H1 (cell line): ENCODE results near the gene BRS3. TPM values are rescaled to one million over a fixed set of nuclear protein-coding genes. Genes with fewer than 3 reads are reported as not detected.

Source experiments
- CTCF ChIA-PET: fragments of 300-600 bp; sonication (Branson Sonifier 250); formaldehyde crosslinking; loops from one replicate; lab custom pipeline; 2021; ENCODE audit not compliant: partially characterized antibody; lab: Charles Lee
- POLR2A ChIA-PET: fragments of 300-600 bp; sonication (Branson Sonifier 250); formaldehyde crosslinking; loops from one replicate; lab custom pipeline; 2021; ENCODE audit warnings: inconsistent platforms; ENCODE audit not compliant: partially characterized antibody; lab: Charles Lee
- DNase-seq, 2 experiments: peaks; one replicate each; pipeline versions ENCODE4 v3.0.0 to v3.0.0-alpha.2; 2010 to 2022; ENCODE audit warnings: low spot score in 2 of 2, low read depth in 1 of 2, mixed read lengths in 1 of 2
- FAIRE-seq: peaks from 2 replicates; lab custom pipeline; 2011; peaks lifted over from hg19 to GRCh38; lab: Jason Lieb, UNC
- H2AFZ ChIP-seq: 2 replicates; pipeline ENCODE4 v1.8.1; 2012; ENCODE audit warnings: low read length, inconsistent platforms
- H2AK5ac ChIP-seq: 2 replicates; pipeline ENCODE4 v1.6.1; 2013; ENCODE audit warnings: low read depth, low read length
- H2BK120ac ChIP-seq: replicated peaks from 2 replicates; pipeline ENCODE3; 2013; ENCODE audit warnings: low read depth, low read length, inconsistent platforms
- H2BK12ac ChIP-seq: 2 replicates; pipeline ENCODE4 v1.6.1; 2013; ENCODE audit warnings: low read depth, low read length
- H2BK15ac ChIP-seq: 2 replicates; pipeline ENCODE4 v1.6.1; 2013; ENCODE audit warnings: low read length
- H2BK20ac ChIP-seq: 2 replicates; pipeline ENCODE4 v1.6.1; 2013; ENCODE audit warnings: low read length
- H2BK5ac ChIP-seq: 2 replicates; pipeline ENCODE4 v1.6.1; 2013; ENCODE audit warnings: low read depth, low read length
- H3K14ac ChIP-seq: 2 replicates; pipeline ENCODE4 v1.6.1; 2013; ENCODE audit warnings: inconsistent platforms; ENCODE audit not compliant: insufficient read length
- H3K18ac ChIP-seq: 2 replicates; pipeline ENCODE4 v1.6.1; 2013; ENCODE audit warnings: low read length; ENCODE audit errors: extremely low read depth
- H3K23ac ChIP-seq: 2 replicates; pipeline ENCODE4 v1.6.1; 2013; ENCODE audit warnings: inconsistent platforms; ENCODE audit not compliant: insufficient read length
- H3K23me2 ChIP-seq: 2 replicates; pipeline ENCODE4 v1.6.1; 2013; ENCODE audit warnings: low read depth, low read length
- H3K27ac ChIP-seq: 2 replicates; pipeline ENCODE4 v1.6.1; 2011; ENCODE audit warnings: low read depth, low read length, inconsistent platforms
- H3K27me3 ChIP-seq, 4 experiments: replicated peaks in 1 of 4; 1 replicate in 1 of 4; 2 replicates in 3 of 4; pipeline versions ENCODE4 v1.6.1 to v1.8.1; 2011 to 2013; ENCODE audit warnings: low read length in 3 of 4, mild to moderate bottlenecking in 3 of 4, inconsistent platforms in 2 of 4, mixed read lengths in 2 of 4, moderate library complexity in 1 of 4; ENCODE audit not compliant: control insufficient read depth in 3 of 4, insufficient read depth in 3 of 4; ENCODE audit errors: extremely low read depth in 1 of 4
- H3K36me3 ChIP-seq, 4 experiments: 2 replicates each; pipeline versions ENCODE4 v1.6.1 to v1.8.1; 2011 to 2013; ENCODE audit warnings: mild to moderate bottlenecking in 4 of 4, low read length in 3 of 4, moderate library complexity in 2 of 4, control low read depth in 1 of 4, inconsistent platforms in 1 of 4; ENCODE audit not compliant: insufficient read depth in 4 of 4, control insufficient read depth in 2 of 4
- H3K4ac ChIP-seq: replicated peaks from 2 replicates; pipeline ENCODE3; 2013; ENCODE audit warnings: low read length, low read depth, mixed read lengths, inconsistent platforms; ENCODE audit not compliant: insufficient read length
- H3K4me1 ChIP-seq, 4 experiments: replicated peaks in 1 of 4; 1 replicate in 1 of 4; 2 replicates in 3 of 4; pipeline versions ENCODE4 v1.6.1 to v1.8.1; 2011 to 2013; ENCODE audit warnings: low read length in 3 of 4, inconsistent platforms in 2 of 4, mixed read lengths in 1 of 4; ENCODE audit not compliant: insufficient read depth in 4 of 4, control insufficient read depth in 3 of 4
- H3K4me2 ChIP-seq, 2 experiments: 2 replicates each; pipeline versions ENCODE4 v1.6.1 to v1.8.1; 2011 to 2013; ENCODE audit warnings: low read depth in 2 of 2, low read length in 2 of 2, control low read depth in 1 of 2, inconsistent platforms in 1 of 2, mild to moderate bottlenecking in 1 of 2; ENCODE audit not compliant: insufficient read depth in 1 of 2
- H3K4me3 ChIP-seq, 4 experiments: fragments of 200-600, 300-600 bp in 1 of 4; sonication (generic), shearing (Covaris generic), sonication (Bioruptor Twin) in 1 of 4; 2 replicates each; pipeline versions ENCODE4 v1.5.1 to v1.8.1; 2011 to 2016; ENCODE audit warnings: low read length in 4 of 4, low read depth in 3 of 4, control low read depth in 2 of 4, inconsistent platforms in 2 of 4, mild to moderate bottlenecking in 2 of 4, mixed read lengths in 1 of 4, moderate library complexity in 1 of 4; ENCODE audit not compliant: insufficient read depth in 2 of 4; ENCODE audit errors: extremely low read depth in 1 of 4
- H3K56ac ChIP-seq: replicated peaks from 2 replicates; pipeline ENCODE3; 2013; ENCODE audit warnings: low read depth, mild to moderate bottlenecking, mixed read lengths, low read length, inconsistent platforms; ENCODE audit not compliant: insufficient read length
- H3K79me1 ChIP-seq: 2 replicates; pipeline ENCODE4 v1.6.1; 2013; ENCODE audit warnings: low read depth, low read length, control low read depth
- H3K79me2 ChIP-seq, 2 experiments: 2 replicates each; pipeline versions ENCODE4 v1.6.1 to v1.8.1; 2012 to 2013; ENCODE audit warnings: low read length in 2 of 2, mild to moderate bottlenecking in 2 of 2, inconsistent platforms in 1 of 2; ENCODE audit not compliant: insufficient read depth in 2 of 2, control insufficient read depth in 1 of 2
- H3K9ac ChIP-seq, 4 experiments: replicated peaks in 1 of 4; 1 replicate in 1 of 4; 2 replicates in 3 of 4; pipeline versions ENCODE4 v1.6.1 to v1.8.1; 2011 to 2013; ENCODE audit warnings: low read depth in 3 of 4, low read length in 3 of 4, control low read depth in 2 of 4, mild to moderate bottlenecking in 2 of 4, moderate library complexity in 2 of 4, inconsistent platforms in 1 of 4; ENCODE audit errors: extremely low read depth in 1 of 4
- H3K9me3 ChIP-seq, 2 experiments: 2 replicates each; pipeline versions ENCODE4 v1.6.1 to v1.8.1; 2012 to 2013; ENCODE audit warnings: mild to moderate bottlenecking in 2 of 2, moderate library complexity in 2 of 2, control low read depth in 1 of 2, inconsistent platforms in 1 of 2, low read depth in 1 of 2, low read length in 1 of 2, mixed read lengths in 1 of 2; ENCODE audit not compliant: insufficient read depth in 2 of 2
- H4K20me1 ChIP-seq, 2 experiments: replicated peaks in 1 of 2; 2 replicates each; pipeline versions ENCODE3 to v1.8.1; 2011 to 2013; ENCODE audit warnings: inconsistent platforms in 2 of 2, low read length in 2 of 2, mild to moderate bottlenecking in 1 of 2; ENCODE audit not compliant: insufficient read depth in 2 of 2, control insufficient read depth in 1 of 2
- H4K5ac ChIP-seq: 2 replicates; pipeline ENCODE4 v1.6.1; 2013; ENCODE audit warnings: low read length, low read depth, mixed read lengths, inconsistent platforms; ENCODE audit not compliant: insufficient read length
- H4K8ac ChIP-seq: 2 replicates; pipeline ENCODE4 v1.8.0; 2013; ENCODE audit warnings: mild to moderate bottlenecking, moderate library complexity, low read length, inconsistent platforms; ENCODE audit not compliant: insufficient read depth; ENCODE audit errors: extremely low read depth
- H4K91ac ChIP-seq: replicated peaks from 2 replicates; pipeline ENCODE3; 2013; ENCODE audit warnings: low read length, mixed read lengths, inconsistent platforms; ENCODE audit not compliant: insufficient read length
- BRCA1 ChIP-seq: IDR thresholded peaks from 2 replicates; pipeline ENCODE4 v1.6.1; 2012; ENCODE audit warnings: low read depth, low read length, improper control_type of control experiment
- GTF2F1 ChIP-seq: IDR thresholded peaks from 2 replicates; pipeline ENCODE4 v1.6.1; 2012; ENCODE audit warnings: low read depth, low read length, improper control_type of control experiment, borderline replicate concordance
- MAFK ChIP-seq: IDR thresholded peaks from 2 replicates; pipeline ENCODE4 v1.6.1; 2012; ENCODE audit warnings: low read depth, mild to moderate bottlenecking, improper control_type of control experiment, low read length
- NRF1 ChIP-seq: IDR thresholded peaks from 2 replicates; pipeline ENCODE4 v1.6.1; 2011; ENCODE audit warnings: mild to moderate bottlenecking, low read depth, low read length, improper control_type of control experiment
- POU5F1 ChIP-seq: IDR thresholded peaks from 2 replicates; pipeline ENCODE4 v1.6.1; 2011; ENCODE audit warnings: low read depth, mild to moderate bottlenecking, low read length, moderate library complexity
- YY1 ChIP-seq: IDR thresholded peaks from 2 replicates; pipeline ENCODE4 v1.6.1; 2011; ENCODE audit warnings: low read depth, mild to moderate bottlenecking, low read length
- WGBS, 2 experiments: shearing (Covaris generic) in 1 of 2; methylation state at CpG; one replicate each; pipeline versions ENCODE4 v1.1.6 to v1.1.7; 2013 to 2015; ENCODE audit warnings: low lambda C conversion rate in 2 of 2, mixed read lengths in 2 of 2, inconsistent platforms in 1 of 2, low coverage in 1 of 2, missing lambda C conversion rate in 1 of 2; ENCODE audit not compliant: insufficient replicate concordance in 2 of 2, insufficient coverage in 1 of 2, insufficient read length in 1 of 2; ENCODE audit errors: extremely low coverage in 1 of 2, missing lambda C conversion rate in 1 of 2; 5-methylcytosine and 5-hydroxymethylcytosine counted together
- polyA plus RNA-seq, 7 experiments: library from polyadenylated mRNA; depleted of rRNA in 3 of 7; stranded (reverse) in 5 of 7; unstranded in 2 of 7; fragments of >200 nt in 5 of 7; fragments of 200-250 nt in 2 of 7; gene quantifications; 1 replicate in 5 of 7; 2 replicates in 1 of 7; 4 replicates in 1 of 7; pipeline versions ENCODE4 v1.2.1 to v1.2.3, GENCODE V29; 2011 to 2013; ENCODE audit warnings: missing spikeins in 2 of 7, mixed read lengths in 2 of 7
- total RNA-seq: library from RNA; stranded (reverse); fragmentation: NEBNext Ultra II Directional; extraction: Animal tissue kit (Norgen Biotek cat#: 25700); gene quantifications from 2 replicates; pipeline ENCODE4 v1.2.1, GENCODE V29; 2021

The BRS3 gene
- total and polyA plus RNA-seq, 2 of the 8 experiments (the other 6 are each of a cell fraction or from before 2014, with no cell fraction given) = not detected

GRCh38 chrX:136452614-136453013, 35.1 kb upstream of the BRS3 start:
- WGBS, 2 experiments = 86% methylated on average over 1 of the region's 5 CpGs; no CpG with 5 or more reads in 1 of the 2 experiments
- H4K91ac ChIP-seq = no peak overlapping the region
- H3K56ac ChIP-seq = no peak overlapping the region
- H4K8ac ChIP-seq = no peak overlapping the region
- no peak overlapping the region for H2AK5ac ChIP-seq
- H2BK20ac ChIP-seq = no peak overlapping the region
- H3K23me2 ChIP-seq = no peaks in the 10 kb centered on the region
- no peaks in the 10 kb centered on the region for H3K36me3 ChIP-seq
- H2BK12ac ChIP-seq = no peak overlapping the region
- CTCF ChIA-PET = no interaction called here
- H3K79me1 ChIP-seq = no peaks in the 10 kb centered on the region
- POLR2A ChIA-PET = no interaction called here
- H2BK15ac ChIP-seq = no peak overlapping the region
- H3K4me3 ChIP-seq = no peak overlapping the region
- H3K27ac ChIP-seq = no peak overlapping the region
- no peaks in the 10 kb centered on the region for H3K4me1 ChIP-seq
- no peaks in the 10 kb centered on the region for H3K79me2 ChIP-seq
- no peak overlapping the region for H3K14ac ChIP-seq
- no peaks in the 10 kb centered on the region for H3K27me3 ChIP-seq
- no peak overlapping the region for H2AFZ ChIP-seq
- no peak for FAIRE-seq
- TF ChIP-seq BRCA1 = no peak
- TF ChIP-seq YY1 = no peak
- TF ChIP-seq GTF2F1 = no peak
- no peak for TF ChIP-seq MAFK
- TF ChIP-seq NRF1 = no peak
- no peak for TF ChIP-seq POU5F1
- no peaks in the 10 kb centered on the region for H3K9me3 ChIP-seq
- H3K18ac ChIP-seq = no peak overlapping the region
- no peak overlapping the region for H3K4ac ChIP-seq
- H4K20me1 ChIP-seq = no peaks in the 10 kb centered on the region
- no peak overlapping the region for H4K5ac ChIP-seq
- H3K9ac ChIP-seq = no peak overlapping the region
- H2BK120ac ChIP-seq = no peak overlapping the region
- H2BK5ac ChIP-seq = no peak overlapping the region
- no peak overlapping the region for H3K4me2 ChIP-seq
- no peak overlapping the region for H3K23ac ChIP-seq
- DNase-seq = no peak
